HepG2 (cell line): ENCODE measurements around the gene FBXL20. TPM values are rescaled to one million over a fixed set of nuclear protein-coding genes. Genes with fewer than 3 reads are reported as not detected.

ENCODE experiments used
- CENPT ChIP-seq: sonication (generic); formaldehyde crosslinking; IDR thresholded peaks from 2 replicates; pipeline ENCODE4 v1.8.0; 2022; ENCODE audit warnings: low read depth, mild to moderate bottlenecking, moderate library complexity, missing genetic modification reagents
- ESRRA ChIP-seq: sonication (generic); formaldehyde crosslinking; IDR thresholded peaks from 2 replicates; pipeline ENCODE4 v1.5.1; 2020; ENCODE audit warnings: mild to moderate bottlenecking, low read depth, missing genetic modification reagents
- FOSL1 ChIP-seq: sonication (generic); formaldehyde crosslinking; IDR thresholded peaks from 2 replicates; pipeline ENCODE4 v1.9.0; 2021; ENCODE audit warnings: missing genetic modification reagents, borderline replicate concordance
- GATA4 ChIP-seq: sonication (generic); IDR thresholded peaks from 2 replicates; pipeline ENCODE4 v1.6.1; 2016; ENCODE audit warnings: antibody characterized with exemption, low read depth, borderline replicate concordance
- HDAC1 ChIP-seq: sonication (generic); formaldehyde crosslinking; IDR thresholded peaks from 2 replicates; pipeline ENCODE4 v1.5.1; 2020; ENCODE audit warnings: mild to moderate bottlenecking, missing genetic modification reagents
- HNRNPL ChIP-seq: fragments of 200-400 bp; formaldehyde crosslinking; IDR thresholded peaks from 2 replicates; pipeline ENCODE4 v1.6.1; 2017; ENCODE audit warnings: mild to moderate bottlenecking, low read depth, low read length
- HOMEZ ChIP-seq: IDR thresholded peaks from 2 replicates; pipeline ENCODE4 v1.6.1; 2016; ENCODE audit warnings: low read depth
- HOXA7 ChIP-seq: sonication (generic); formaldehyde crosslinking; IDR thresholded peaks from 2 replicates; pipeline ENCODE4 v1.8.1; 2022; ENCODE audit warnings: mild to moderate bottlenecking, missing genetic modification reagents, moderate library complexity
- MED8 ChIP-seq: sonication (generic); formaldehyde crosslinking; IDR thresholded peaks from 2 replicates; pipeline ENCODE4 v1.8.1; 2023; ENCODE audit warnings: mild to moderate bottlenecking, missing genetic modification reagents; ENCODE audit not compliant: insufficient replicate concordance
- SALL1 ChIP-seq: sonication (generic); formaldehyde crosslinking; IDR thresholded peaks from 2 replicates; pipeline ENCODE4 v1.8.0; 2022; ENCODE audit warnings: mild to moderate bottlenecking, missing genetic modification reagents
- SKI ChIP-seq: fragments of 450-650 bp; IDR thresholded peaks from one replicate; pipeline ENCODE4 v1.6.1; 2018; ENCODE audit warnings: mild to moderate bottlenecking; ENCODE audit not compliant: partially characterized antibody
- SP140L ChIP-seq: sonication (generic); formaldehyde crosslinking; IDR thresholded peaks from 2 replicates; pipeline ENCODE4 v1.4.0; 2020; ENCODE audit warnings: missing genetic modification reagents, borderline replicate concordance
- YEATS2 ChIP-seq: sonication (generic); formaldehyde crosslinking; IDR thresholded peaks from 2 replicates; pipeline ENCODE4 v1.4.0; 2020; ENCODE audit warnings: missing genetic modification reagents, borderline replicate concordance
- ZBTB1 ChIP-seq: sonication (generic); formaldehyde crosslinking; IDR thresholded peaks from 2 replicates; pipeline ENCODE4 v1.4.0; 2020; ENCODE audit warnings: missing genetic modification reagents, borderline replicate concordance
- ZFP37 ChIP-seq: sonication (generic); formaldehyde crosslinking; IDR thresholded peaks from 2 replicates; pipeline ENCODE4 v1.4.0; 2020; ENCODE audit warnings: missing genetic modification reagents, borderline replicate concordance
- ZKSCAN1 ChIP-seq: fragments of 150-350 bp; IDR thresholded peaks from 2 replicates; pipeline ENCODE4 v1.6.1; 2014; ENCODE audit warnings: low read length
- ZNF143 ChIP-seq: sonication (generic); formaldehyde crosslinking; IDR thresholded peaks from 2 replicates; pipeline ENCODE4 v1.4.0; 2020; ENCODE audit warnings: missing genetic modification reagents
- ZNF577 ChIP-seq: sonication (generic); formaldehyde crosslinking; IDR thresholded peaks from 2 replicates; pipeline ENCODE4 v1.4.0; 2020; ENCODE audit warnings: mild to moderate bottlenecking, low read depth, missing genetic modification reagents, borderline replicate concordance
- ZNF768 ChIP-seq: sonication (generic); formaldehyde crosslinking; IDR thresholded peaks from 2 replicates; pipeline ENCODE4 v1.4.0; 2020; ENCODE audit warnings: missing genetic modification reagents
- ZSCAN31 ChIP-seq: sonication (generic); formaldehyde crosslinking; IDR thresholded peaks from 2 replicates; pipeline ENCODE4 v1.5.0; 2020; ENCODE audit warnings: low read depth, mild to moderate bottlenecking, missing genetic modification reagents
- polyA plus RNA-seq, 8 experiments: library from polyadenylated mRNA; depleted of rRNA in 3 of 8; stranded (reverse) in 7 of 8; unstranded in 1 of 8; fragments of >200 nt; fragmentation: Illumina TruSeq in 4 of 8; extraction: Trizol in 4 of 8; gene quantifications; 2 replicates each; pipeline versions ENCODE4 v1.2.1 to v1.2.3, GENCODE V29; 2011 to 2016; ENCODE audit warnings: low read depth in 4 of 8, missing spikeins in 1 of 8, mixed read lengths in 1 of 8; ENCODE audit not compliant: insufficient read depth in 1 of 8
- total RNA-seq, 5 experiments: library from RNA; depleted of rRNA; stranded (reverse); fragments of >200 nt; fragmentation: Illumina TruSeq; extraction: Trizol; gene quantifications; 2 replicates each; pipeline ENCODE4 v1.2.3, GENCODE V29; 2016; ENCODE audit warnings: low read depth in 1 of 5
- TF ChIP-seq, protein P1 (sequence below): sonication (generic); formaldehyde crosslinking; IDR thresholded peaks from 2 replicates; pipeline ENCODE4 v1.5.0; 2020; ENCODE audit warnings: mild to moderate bottlenecking, missing genetic modification reagents, moderate library complexity
- TF ChIP-seq, protein P2 (sequence below): sonication (generic); formaldehyde crosslinking; IDR thresholded peaks from 2 replicates; pipeline ENCODE4 v1.5.0; 2020; ENCODE audit warnings: mild to moderate bottlenecking, missing genetic modification reagents
- TF ChIP-seq, protein P3 (sequence below): sonication (generic); formaldehyde crosslinking; IDR thresholded peaks from 2 replicates; pipeline ENCODE4 v1.4.0; 2020; ENCODE audit warnings: mild to moderate bottlenecking, missing genetic modification reagents

FBXL20 gene
- total and polyA plus RNA-seq, 2 of the 13 experiments (the other 11 are each of a cell fraction or from before 2014, with no cell fraction given): 10.2 to 10.3 TPM

- TF ChIP-seq HOMEZ (CRISPR knock-in tag) (no peak; the same call in 1 of the 2 replicates), ZNF143 (CRISPR knock-in tag) (peak; percentile 58; the same call in 1 of the 2 replicates), FOSL1 (CRISPR knock-in tag) (no peak), SALL1 (CRISPR knock-in tag) (peak; percentile 83), HOXA7 (CRISPR knock-in tag) (no peak), ZKSCAN1 (no peak), CENPT (CRISPR knock-in tag) (no peak), SP140L (CRISPR knock-in tag) (no peak), ESRRA (0 out of 2 replicates have a peak, but pooled peaks have one; percentile 39), ZSCAN31 (peak; percentile 21; the same call in 1 of the 2 replicates), MED8 (CRISPR knock-in tag) (peak; percentile 26), ZBTB1 (CRISPR knock-in tag) (no peak; the same call in 1 of the 2 replicates), SKI (no peak), ZFP37 (peak; percentile 87; the same call in 1 of the 2 replicates), ZNF577 (CRISPR knock-in tag) (no peak), ZNF768 (no peak), HDAC1 (CRISPR knock-in tag) (peak; percentile 71; the same call in 1 of the 2 replicates), HNRNPL (no peak), YEATS2 (peak; percentile 96), GATA4 (no peak)
- TF ChIP-seq, protein P1, sequence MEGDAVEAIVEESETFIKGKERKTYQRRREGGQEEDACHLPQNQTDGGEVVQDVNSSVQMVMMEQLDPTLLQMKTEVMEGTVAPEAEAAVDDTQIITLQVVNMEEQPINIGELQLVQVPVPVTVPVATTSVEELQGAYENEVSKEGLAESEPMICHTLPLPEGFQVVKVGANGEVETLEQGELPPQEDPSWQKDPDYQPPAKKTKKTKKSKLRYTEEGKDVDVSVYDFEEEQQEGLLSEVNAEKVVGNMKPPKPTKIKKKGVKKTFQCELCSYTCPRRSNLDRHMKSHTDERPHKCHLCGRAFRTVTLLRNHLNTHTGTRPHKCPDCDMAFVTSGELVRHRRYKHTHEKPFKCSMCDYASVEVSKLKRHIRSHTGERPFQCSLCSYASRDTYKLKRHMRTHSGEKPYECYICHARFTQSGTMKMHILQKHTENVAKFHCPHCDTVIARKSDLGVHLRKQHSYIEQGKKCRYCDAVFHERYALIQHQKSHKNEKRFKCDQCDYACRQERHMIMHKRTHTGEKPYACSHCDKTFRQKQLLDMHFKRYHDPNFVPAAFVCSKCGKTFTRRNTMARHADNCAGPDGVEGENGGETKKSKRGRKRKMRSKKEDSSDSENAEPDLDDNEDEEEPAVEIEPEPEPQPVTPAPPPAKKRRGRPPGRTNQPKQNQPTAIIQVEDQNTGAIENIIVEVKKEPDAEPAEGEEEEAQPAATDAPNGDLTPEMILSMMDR: no peak
- TF ChIP-seq, protein P2, sequence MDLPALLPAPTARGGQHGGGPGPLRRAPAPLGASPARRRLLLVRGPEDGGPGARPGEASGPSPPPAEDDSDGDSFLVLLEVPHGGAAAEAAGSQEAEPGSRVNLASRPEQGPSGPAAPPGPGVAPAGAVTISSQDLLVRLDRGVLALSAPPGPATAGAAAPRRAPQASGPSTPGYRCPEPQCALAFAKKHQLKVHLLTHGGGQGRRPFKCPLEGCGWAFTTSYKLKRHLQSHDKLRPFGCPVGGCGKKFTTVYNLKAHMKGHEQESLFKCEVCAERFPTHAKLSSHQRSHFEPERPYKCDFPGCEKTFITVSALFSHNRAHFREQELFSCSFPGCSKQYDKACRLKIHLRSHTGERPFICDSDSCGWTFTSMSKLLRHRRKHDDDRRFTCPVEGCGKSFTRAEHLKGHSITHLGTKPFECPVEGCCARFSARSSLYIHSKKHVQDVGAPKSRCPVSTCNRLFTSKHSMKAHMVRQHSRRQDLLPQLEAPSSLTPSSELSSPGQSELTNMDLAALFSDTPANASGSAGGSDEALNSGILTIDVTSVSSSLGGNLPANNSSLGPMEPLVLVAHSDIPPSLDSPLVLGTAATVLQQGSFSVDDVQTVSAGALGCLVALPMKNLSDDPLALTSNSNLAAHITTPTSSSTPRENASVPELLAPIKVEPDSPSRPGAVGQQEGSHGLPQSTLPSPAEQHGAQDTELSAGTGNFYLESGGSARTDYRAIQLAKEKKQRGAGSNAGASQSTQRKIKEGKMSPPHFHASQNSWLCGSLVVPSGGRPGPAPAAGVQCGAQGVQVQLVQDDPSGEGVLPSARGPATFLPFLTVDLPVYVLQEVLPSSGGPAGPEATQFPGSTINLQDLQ: peak; percentile 85; the same call in 1 of the 2 replicates
- TF ChIP-seq, protein P3, sequence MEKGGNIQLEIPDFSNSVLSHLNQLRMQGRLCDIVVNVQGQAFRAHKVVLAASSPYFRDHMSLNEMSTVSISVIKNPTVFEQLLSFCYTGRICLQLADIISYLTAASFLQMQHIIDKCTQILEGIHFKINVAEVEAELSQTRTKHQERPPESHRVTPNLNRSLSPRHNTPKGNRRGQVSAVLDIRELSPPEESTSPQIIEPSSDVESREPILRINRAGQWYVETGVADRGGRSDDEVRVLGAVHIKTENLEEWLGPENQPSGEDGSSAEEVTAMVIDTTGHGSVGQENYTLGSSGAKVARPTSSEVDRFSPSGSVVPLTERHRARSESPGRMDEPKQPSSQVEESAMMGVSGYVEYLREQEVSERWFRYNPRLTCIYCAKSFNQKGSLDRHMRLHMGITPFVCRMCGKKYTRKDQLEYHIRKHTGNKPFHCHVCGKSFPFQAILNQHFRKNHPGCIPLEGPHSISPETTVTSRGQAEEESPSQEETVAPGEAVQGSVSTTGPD: no peak; the same call in 1 of the 2 replicates
These were observed 49.6 kb upstream of the FBXL20 start, which contains the start of gene MED1 (continued) for GRCh38 chr17:39450847-39451581.
